HFF-Myc (cell line): ENCODE results near the gene PTPRN2.

Experiments used
- DNase-seq: peaks from one replicate; pipeline ENCODE4 v3.0.0-alpha.2; 2011; ENCODE audit warnings: low read depth; ENCODE audit errors: extremely low read depth
- H3K4me3 ChIP-seq: replicated peaks from 2 replicates; pipeline ENCODE4 v1.5.1; 2011; ENCODE audit warnings: low read depth, mild to moderate bottlenecking, control low read depth, low read length
- CTCF ChIP-seq: IDR thresholded peaks from 2 replicates; pipeline ENCODE4 v1.5.1; 2012; ENCODE audit warnings: mild to moderate bottlenecking, low read depth, low read length, control low read depth; ENCODE audit errors: missing control alignments

The PTPRN2 gene

GRCh38 chr7:157996359-157997079, 591.1 kb downstream of the PTPRN2 start:
- H3K4me3 ChIP-seq = no peak overlapping the region
- no peak for DNase-seq
- no peak for TF ChIP-seq CTCF

DNA sequence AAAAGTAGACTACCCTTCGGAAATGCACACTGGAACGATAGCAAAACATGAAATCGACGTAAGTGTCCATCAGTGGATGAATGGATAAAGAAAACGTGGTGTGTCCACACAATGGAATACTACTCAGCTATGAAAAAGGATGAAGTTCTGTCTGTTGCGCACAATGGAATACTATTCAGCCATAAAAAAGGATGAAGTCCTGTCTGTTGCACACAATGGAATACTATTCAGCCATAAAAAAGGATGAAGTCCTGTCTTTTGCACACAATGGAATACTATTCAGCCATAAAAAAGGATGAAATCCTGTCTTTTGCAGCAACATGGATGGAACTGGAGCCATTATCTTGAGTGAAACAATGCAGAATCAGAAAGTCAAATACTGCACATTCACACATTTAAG, 591.8 kb downstream of the PTPRN2 start:
- H3K4me3 ChIP-seq = no peak overlapping the region
- no peak for DNase-seq
- TF ChIP-seq CTCF = no peak

DNA sequence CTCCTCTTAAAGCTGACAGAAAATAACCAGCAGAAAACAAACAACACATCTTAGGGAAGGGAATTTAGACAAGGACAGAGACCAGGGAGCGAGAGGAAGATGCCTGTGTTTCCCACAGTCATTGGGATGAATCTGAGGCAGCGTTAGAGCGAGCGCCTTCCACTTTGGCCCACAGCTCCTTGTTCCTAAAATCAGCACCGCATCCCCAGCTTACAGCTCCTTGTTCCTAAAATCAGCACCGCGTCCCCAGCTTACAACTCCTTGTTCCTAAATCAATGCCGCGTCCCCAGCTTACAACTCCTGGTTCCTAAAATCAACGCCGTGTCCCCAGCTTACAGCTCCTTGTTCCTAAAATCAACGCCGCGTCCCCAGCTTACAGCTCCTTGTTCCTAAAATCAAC, 593.3 kb downstream of the PTPRN2 start:
- no peak for TF ChIP-seq CTCF
- no peak for DNase-seq
- no peak overlapping the region for H3K4me3 ChIP-seq

DNA sequence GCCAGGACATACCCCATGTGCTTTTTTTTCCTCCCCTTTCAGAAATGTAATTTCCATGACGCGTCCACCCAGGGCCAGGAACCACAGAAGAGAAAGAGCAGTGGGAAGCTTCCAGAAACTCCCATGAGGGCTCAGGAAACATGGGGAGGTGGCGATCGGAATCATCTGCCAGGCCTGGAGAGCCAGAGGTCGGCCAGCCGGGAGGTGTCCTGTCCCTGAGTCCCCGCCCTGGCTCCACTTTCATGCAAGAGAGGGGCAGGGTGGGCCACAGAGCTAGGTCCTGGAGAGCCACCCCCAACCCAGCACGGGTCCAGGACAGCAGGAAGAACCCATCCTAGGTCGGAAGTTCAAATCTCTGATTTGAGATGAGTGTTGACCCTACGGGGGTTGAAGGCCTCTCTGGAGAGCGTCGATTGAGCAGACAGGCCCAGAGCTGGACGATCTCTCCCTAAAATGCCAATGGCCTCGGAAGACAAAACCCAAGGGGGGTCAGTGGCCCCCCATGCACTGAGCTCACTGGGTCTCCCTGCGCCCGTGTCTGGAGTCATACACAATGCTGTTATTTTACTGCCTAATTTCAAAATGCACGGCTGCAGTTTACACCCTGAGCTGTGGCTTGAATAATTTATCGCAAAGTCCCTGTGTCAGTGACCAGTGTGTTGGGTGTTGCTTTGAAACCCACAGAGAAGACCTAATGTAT, 594.1 kb downstream of the PTPRN2 start:
- no peak overlapping the region for H3K4me3 ChIP-seq
- no peak for DNase-seq
- no peak for TF ChIP-seq CTCF

DNA sequence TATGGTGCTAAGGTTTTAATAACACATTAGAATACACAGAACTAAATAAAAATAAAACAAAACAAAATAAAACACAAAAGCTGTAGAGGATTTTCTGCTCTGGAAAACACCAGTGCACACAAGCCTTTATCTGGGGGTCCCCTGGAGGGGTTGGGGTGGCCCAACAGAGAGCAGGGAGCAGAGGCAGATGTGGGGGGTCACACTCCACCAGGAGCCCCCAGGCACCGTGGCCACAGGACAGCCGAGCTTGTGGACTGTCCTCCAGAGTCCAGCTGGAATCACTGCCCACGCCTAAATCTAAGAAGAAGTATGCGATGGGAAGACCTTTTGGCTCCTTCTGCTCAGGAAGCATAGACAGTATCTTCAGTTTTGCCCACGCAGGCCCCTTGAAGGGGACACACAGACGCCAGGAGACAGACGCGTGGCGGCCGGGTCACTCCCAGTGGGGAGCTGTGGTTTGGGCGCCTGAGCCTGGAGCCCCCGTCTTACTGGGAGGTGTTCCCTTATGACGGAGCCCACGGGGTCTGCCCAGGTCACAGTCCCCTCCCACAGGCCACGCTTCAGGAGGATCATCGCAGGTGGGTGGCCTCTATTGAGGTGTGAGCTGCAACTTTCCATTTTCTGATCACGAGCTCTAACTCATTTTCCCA, 595.0 kb downstream of the PTPRN2 start:
- DNase-seq = no peak
- TF ChIP-seq CTCF = no peak
- no peak overlapping the region for H3K4me3 ChIP-seq

DNA sequence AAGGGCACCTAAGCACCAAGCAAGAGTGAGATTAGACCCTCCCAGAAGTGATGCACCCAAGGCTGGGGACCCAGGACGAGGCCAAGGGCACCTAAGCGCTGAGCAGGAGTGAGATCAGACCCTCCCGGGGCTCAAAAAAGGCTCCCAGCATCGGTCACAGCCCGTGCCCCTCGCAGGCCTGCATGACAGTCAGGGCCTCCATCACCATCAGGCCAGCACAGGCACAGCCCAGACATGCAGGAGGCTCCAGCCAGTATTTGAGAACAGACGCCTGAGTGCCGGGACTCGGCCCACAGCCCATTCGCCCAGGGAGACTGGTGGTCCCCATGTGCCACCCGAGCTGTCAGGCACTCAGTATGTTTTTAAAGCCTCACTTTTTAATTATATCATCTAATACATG, 595.9 kb downstream of the PTPRN2 start:
- no peak for TF ChIP-seq CTCF
- H3K4me3 ChIP-seq = no peak overlapping the region
- DNase-seq = no peak
